Stimulated activated effector memory CD8-positive, alpha-beta T cell treated with anti-CD3 and anti-CD28 coated beads, Interleukin-12 subunit alpha, Interleukin-12 subunit beta, amount 100 ng/mL, for 72 hours (primary cell): Measurements from ENCODE around the gene MRPL32.

Source experiments
- ATAC-seq: fragments of 150-1000 bp; cut with Tn5 transposase; 2 replicates; pipeline ENCODE4 v1.10.0; 2021
- DNase-seq, 2 donors: peaks; one replicate each; pipeline ENCODE4 v3.0.0; 2021 to 2022; ENCODE audit warnings: low spot score in 2 of 2
- H3K27ac Mint-ChIP-seq: one replicate; pipeline ENCODE4 v1.8.0; 2022; ENCODE audit warnings: mild to moderate bottlenecking, mixed read lengths
- H3K36me3 Mint-ChIP-seq: one replicate; pipeline ENCODE4 v1.8.0; 2022; ENCODE audit warnings: mild to moderate bottlenecking, mixed read lengths
- H3K4me1 Mint-ChIP-seq: one replicate; pipeline ENCODE4 v1.8.0; 2022; ENCODE audit warnings: mixed read lengths
- H3K4me3 Mint-ChIP-seq: one replicate; pipeline ENCODE4 v1.8.0; 2022; ENCODE audit warnings: mild to moderate bottlenecking, mixed read lengths
- H3K9me3 Mint-ChIP-seq: one replicate; pipeline ENCODE4 v1.8.0; 2022; ENCODE audit warnings: mixed read lengths

MRPL32 gene

DNA sequence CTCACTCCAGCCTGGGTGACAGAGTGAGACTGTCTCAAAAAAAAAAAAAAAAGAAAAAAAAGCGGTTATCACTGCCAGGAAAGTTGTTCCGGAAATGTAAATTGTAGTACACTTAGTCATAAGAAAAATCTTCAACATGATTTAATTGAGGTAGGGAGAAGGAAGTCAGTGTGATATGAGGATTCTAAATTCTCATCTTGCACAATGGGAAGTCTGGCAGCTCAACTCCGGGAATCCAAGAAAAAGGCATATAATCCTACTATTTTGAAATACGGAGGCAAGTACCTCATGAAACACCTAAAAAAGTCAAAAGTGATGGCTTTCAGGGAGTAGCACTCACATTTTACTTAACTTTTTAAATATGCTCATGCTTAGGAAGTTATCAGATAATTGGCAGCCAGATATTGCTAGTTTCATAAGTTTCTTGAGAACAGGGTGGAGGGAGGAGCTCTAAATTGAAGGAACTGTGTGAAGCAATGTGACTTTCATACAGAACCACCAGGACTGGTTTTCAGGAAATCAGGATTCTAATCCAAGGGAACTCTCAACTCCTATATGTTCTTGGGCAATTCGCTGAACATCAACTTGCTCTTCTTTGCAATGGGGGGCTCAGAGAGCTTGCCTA is 17.6 kb upstream of the MRPL32 start:
- Mint-ChIP-seq H3K4me1 (peaks cover 36% of the 10 kb centered on the region), H3K9me3 (no peaks in the 10 kb centered on the region), H3K27ac (peak overlapping the region; percentile 61), H3K36me3 (peaks cover 56% of the 10 kb centered on the region), H3K4me3 (no peak overlapping the region)
- ATAC-seq: no peak
- DNase-seq: no peak

DNA sequence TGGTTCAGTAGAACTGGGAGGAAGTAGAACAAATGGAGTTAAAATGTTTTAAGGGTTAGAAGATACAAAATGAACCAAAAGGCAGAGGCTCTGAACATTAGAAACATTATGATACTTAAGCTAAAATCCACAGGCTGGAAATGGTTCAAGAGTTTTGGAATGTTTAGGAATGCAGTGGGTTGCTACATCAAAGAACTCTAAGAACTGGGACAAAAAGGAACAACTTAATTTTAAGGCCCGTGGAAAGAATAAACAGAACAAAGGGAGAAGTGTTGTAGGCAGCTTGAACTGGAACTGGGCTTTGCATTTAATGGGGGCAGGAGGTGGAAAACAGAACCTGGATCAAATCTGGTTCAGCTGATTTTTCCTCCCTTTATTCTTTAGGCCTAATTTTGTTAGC is 16.8 kb upstream of the MRPL32 start:
- peak overlapping the region; percentile 61 for H3K27ac Mint-ChIP-seq
- peaks cover 64% of the 10 kb centered on the region for H3K36me3 Mint-ChIP-seq
- H3K9me3 Mint-ChIP-seq: no peaks in the 10 kb centered on the region
- DNase-seq (no peak), ATAC-seq (no peak)
- H3K4me1 Mint-ChIP-seq: peaks cover 30% of the 10 kb centered on the region
- H3K4me3 Mint-ChIP-seq: no peak overlapping the region

DNA sequence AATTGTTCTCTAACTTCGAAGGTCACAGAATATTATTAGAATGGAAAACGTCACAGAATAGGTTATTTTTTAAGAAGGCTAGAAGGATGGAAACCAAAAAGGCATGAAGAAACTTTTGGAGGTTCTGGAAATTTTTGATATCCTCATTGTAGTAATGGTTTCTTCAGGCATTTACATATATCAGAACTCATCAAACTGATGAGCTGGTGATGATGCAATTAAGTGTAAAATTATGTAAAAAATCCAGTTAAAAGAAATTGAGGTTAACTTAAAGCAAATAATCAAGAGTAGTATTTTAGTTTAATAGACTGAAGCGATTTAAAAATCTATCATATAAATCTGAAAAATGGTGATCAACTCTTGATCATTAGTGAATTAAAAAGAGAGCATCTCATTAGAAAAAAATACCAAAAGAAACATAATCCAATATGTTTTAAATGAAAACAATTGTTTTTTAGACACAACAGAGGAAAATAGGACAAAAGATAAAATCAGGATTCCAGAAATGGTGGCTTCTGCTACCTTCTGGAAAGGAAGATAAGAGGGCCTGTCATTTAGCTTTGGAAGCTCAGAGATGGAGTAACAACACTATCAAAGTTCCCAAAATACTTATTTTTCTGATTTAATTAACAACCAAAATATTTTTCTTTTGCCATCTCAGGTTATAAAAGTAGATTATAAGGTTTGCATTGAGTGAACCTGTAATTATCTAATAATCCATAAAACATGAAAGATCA is 10.0 kb upstream of the MRPL32 start:
- Mint-ChIP-seq H3K4me1 (no peaks in the 10 kb centered on the region), H3K4me3 (no peak overlapping the region)

DNA sequence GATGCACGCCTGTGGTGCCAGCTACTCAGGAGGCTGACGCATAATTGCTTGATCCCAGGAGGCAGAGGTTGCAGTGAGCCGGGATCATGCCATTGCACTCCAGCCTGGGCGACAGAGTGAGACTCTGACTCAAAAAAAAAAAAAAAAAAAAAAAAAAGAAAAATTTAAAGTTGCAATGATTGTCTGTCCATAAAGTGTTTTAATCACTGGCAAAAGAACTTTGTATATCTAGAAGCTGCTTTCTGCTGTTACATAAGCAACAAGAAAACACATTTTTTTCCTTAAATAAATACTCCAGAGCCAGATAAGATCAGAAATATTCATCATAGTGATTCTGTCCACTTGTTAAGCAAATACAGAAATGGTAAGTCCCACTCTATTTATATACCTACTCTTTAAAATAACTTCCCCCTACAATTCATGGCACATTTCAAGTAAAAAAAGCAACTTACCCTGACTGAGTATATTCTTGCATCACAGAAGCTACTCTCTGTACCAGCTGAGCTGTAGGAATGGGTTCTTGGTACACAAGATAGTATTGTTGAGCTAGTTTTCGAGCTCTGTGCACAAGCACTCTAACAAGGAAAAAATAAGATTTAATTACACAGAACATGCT is 7.8 kb upstream of the MRPL32 start:
- Mint-ChIP-seq H3K9me3 (no peaks in the 10 kb centered on the region), H3K36me3 (peaks cover 96% of the 10 kb centered on the region), H3K4me3 (no peak overlapping the region), H3K27ac (peak overlapping the region; percentile 78), H3K4me1 (peaks cover 17% of the 10 kb centered on the region)
- ATAC-seq: no peak
- no peak for DNase-seq

More for the DNA sequence above, 10.0 kb upstream of the MRPL32 start:
- DNase-seq (no peak), ATAC-seq (no peak)
- Mint-ChIP-seq H3K36me3 (peaks cover 100% of the 10 kb centered on the region), H3K9me3 (no peaks in the 10 kb centered on the region), H3K27ac (no peak overlapping the region)

DNA sequence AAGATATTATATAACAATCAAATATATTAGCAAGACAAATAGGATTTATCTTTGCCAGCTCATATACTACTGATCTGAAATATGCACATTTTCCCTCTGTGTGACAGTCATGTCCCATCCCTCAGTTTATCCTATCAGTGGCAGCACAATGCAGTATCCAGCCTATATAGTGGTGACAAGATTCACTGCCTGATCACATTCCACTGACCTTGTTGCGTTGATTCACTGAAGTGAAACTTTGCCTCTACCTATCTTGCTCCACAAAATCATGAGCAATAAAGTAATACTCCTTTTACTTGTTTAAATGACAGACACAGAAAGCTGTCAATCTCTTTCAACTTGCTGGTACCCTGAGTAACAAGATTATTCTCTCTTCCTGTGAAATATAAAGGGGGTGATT is 6.5 kb upstream of the MRPL32 start:
- H3K36me3 Mint-ChIP-seq: peaks cover 94% of the 10 kb centered on the region
- DNase-seq (no peak), ATAC-seq (no peak)
- no peak overlapping the region for H3K4me3 Mint-ChIP-seq
- peaks cover 25% of the 10 kb centered on the region for H3K4me1 Mint-ChIP-seq
- H3K9me3 Mint-ChIP-seq: no peaks in the 10 kb centered on the region
- H3K27ac Mint-ChIP-seq: no peak overlapping the region

DNA sequence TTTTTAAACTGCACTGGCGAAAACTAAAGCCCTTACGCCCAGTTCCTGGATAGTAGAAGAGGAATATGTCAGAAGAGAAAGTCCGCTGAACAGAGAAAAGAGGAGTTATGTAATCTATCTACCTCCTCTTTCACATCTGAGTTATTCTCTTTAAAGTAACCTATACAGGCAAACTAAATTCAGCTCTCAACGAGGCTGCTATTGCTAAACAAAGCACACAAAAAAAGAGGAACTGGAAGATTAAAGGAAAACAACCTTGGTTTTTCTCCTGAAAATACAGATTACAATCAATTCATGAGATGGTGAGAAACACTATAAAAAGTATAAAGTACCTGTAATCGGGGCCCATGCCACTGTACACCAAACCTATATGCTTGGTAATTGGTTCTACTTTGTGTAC is 6.0 kb upstream of the MRPL32 start:
- Mint-ChIP-seq H3K9me3 (no peaks in the 10 kb centered on the region), H3K4me1 (peaks cover 25% of the 10 kb centered on the region), H3K36me3 (peaks cover 88% of the 10 kb centered on the region), H3K27ac (no peak overlapping the region), H3K4me3 (no peak overlapping the region)
- no peak for DNase-seq
- ATAC-seq: no peak

DNA sequence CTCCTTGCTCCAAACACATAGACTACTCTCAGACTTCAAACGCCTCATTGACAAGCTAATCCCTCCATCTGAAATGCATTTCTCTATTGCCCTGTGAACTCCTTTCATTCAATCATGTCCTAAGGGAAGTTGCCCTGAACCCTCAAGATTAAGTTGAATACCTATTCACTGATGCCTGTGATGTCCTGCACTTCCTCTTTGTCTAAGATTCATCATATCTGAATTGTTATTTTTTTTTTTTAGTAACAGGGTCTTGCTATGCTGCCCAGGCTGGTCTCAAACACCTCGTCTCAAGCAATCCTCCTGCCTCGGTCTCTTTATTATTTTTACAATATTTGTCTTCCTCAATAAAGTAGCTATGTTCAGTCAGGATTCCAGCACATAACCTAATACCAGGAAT is 3.4 kb upstream of the MRPL32 start:
- Mint-ChIP-seq H3K4me3 (peak overlapping the region; percentile 2), H3K36me3 (peaks cover 73% of the 10 kb centered on the region), H3K9me3 (no peaks in the 10 kb centered on the region), H3K27ac (no peak overlapping the region), H3K4me1 (peaks cover 29% of the 10 kb centered on the region)
- ATAC-seq (no peak), DNase-seq (no peak)

DNA sequence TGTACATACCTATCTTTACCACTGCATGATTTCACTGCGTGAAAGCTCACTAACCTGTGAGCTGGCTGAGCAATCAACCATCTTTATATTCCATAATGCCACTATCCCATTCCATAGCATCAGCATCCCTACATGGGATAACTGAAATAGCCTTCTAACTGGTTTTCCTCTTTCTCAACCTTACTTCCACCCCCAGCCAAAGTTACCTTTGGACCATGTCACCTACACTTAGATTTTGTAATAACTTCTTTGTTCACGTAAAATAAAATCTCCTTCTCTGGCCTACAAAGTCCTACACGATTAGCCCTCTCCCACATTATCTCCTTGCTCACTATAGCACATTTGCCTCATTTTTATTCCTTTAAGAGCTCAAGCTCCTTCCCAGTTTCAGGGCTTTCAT is 2.7 kb upstream of the MRPL32 start:
- Mint-ChIP-seq H3K27ac (peak overlapping the region; percentile 100), H3K4me3 (peak overlapping the region; percentile 95), H3K9me3 (no peaks in the 10 kb centered on the region), H3K36me3 (peaks cover 66% of the 10 kb centered on the region), H3K4me1 (peaks cover 36% of the 10 kb centered on the region)
- ATAC-seq: no peak
- DNase-seq: no peak

DNA sequence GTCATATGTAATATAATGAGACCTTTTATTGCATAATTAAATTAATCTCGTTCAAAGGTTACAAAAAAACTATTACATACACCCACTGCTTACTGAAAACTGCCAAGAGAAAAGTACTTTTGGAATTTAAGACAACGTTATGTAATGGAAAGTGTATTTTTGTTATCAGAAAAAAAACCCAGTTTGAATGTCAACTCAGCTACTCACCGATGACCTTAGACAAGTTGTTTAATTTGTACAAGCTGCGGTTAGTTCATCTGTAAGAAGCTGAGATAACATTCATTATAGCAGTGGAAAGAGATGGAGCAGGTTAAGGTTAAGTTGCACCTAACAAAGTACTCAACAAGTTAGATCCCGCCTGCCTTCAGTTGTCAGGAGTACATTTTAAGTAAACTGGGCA is 1.3 kb upstream of the MRPL32 start:
- peaks cover 37% of the 10 kb centered on the region for H3K4me1 Mint-ChIP-seq
- peaks cover 61% of the 10 kb centered on the region for H3K36me3 Mint-ChIP-seq
- peak overlapping the region; percentile 100 for H3K27ac Mint-ChIP-seq
- DNase-seq (no peak), ATAC-seq (no peak)
- H3K9me3 Mint-ChIP-seq: no peaks in the 10 kb centered on the region
- peak overlapping the region; percentile 95 for H3K4me3 Mint-ChIP-seq

DNA sequence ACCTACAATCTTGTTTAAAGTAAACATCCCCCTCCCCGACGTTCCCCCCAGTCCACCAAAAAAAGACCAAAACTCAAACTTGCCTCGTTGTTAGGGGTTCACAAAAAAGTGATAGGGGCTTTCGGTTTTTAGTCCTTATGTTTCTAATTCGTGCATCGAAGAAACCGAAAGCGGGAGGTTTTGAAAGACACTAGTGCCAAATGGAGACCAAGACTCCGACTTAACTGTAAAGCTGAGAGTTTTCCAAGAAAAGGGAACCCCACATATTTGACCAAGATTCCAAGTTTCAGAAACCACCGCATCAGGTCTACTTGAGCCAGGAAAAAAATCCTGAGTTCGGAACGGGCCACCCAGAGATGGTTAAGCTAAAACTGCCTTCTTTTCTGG is 736 bp upstream of the MRPL32 start:
- H3K36me3 Mint-ChIP-seq: peaks cover 61% of the 10 kb centered on the region
- ATAC-seq (no peak), DNase-seq (no peak)
- peak overlapping the region; percentile 100 for H3K27ac Mint-ChIP-seq
- no peaks in the 10 kb centered on the region for H3K9me3 Mint-ChIP-seq
- H3K4me1 Mint-ChIP-seq: peaks cover 37% of the 10 kb centered on the region
- peak overlapping the region; percentile 95 for H3K4me3 Mint-ChIP-seq

DNA sequence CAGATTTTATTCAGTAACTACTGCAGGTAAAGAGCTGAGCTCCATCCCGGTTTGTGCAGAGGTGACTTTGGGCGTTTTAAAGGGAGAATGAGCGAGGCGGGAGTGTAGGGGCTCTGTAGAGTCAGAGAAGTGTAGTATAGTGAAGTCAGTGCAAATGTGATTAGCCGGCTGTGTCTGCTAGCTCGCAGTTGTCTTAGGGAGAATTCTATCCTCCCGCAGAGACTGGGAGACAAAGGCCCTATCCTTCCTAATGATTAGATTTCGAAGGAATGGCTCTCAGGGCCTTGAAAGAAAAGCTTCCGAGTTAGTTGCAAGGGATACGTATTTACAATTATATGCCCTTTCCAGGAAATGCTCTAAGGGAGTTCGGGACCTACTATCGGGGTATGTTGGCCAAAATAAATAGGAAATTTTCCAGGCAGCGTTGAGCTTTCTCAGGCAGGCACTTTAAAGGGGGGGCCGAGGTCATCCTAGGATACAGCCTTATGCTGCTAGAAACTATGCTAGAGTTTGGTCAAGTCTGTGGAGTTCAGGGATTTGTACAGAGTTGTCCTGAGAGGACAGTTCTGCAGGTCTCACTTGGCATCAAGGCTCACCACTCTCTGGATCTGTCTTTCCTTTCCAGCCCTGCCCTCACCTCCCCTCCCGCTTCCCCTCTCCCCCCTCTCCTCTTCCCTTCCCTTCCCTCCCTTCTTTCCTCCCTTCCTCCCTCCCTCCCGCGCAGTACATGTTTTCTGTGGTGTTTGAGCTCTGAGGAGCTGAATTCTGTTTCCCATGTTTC is 825 bp downstream of the MRPL32 start:
- peak; percentile 19 for ATAC-seq
- Mint-ChIP-seq H3K9me3 (no peaks in the 10 kb centered on the region), H3K4me1 (peaks cover 36% of the 10 kb centered on the region), H3K4me3 (peak overlapping the region; percentile 95), H3K27ac (peak overlapping the region; percentile 100), H3K36me3 (peaks cover 61% of the 10 kb centered on the region)
- no peak for DNase-seq

DNA sequence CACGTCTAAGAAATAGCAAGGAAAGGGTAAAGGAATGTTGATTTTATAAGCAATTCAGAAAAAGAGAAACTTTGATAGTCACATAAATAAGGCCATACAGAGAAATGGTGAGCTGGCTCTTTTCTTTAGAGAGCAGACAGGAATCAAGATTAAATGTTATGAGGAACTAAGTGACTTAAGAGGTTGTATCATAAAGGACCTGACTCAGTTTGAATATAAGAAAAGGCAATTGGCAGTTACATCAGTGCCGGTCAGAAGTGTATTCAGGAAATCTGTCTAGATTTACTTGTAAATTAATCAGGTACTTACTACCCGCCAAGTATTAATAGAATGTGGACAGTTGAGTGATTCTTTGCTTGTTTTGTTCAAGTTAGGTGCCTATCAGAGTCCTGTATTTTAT is 2.1 kb downstream of the MRPL32 start:
- Mint-ChIP-seq H3K36me3 (peaks cover 65% of the 10 kb centered on the region), H3K4me3 (peak overlapping the region; percentile 95), H3K27ac (no peak overlapping the region), H3K9me3 (no peaks in the 10 kb centered on the region), H3K4me1 (peaks cover 26% of the 10 kb centered on the region)
- ATAC-seq (no peak), DNase-seq (no peak)

DNA sequence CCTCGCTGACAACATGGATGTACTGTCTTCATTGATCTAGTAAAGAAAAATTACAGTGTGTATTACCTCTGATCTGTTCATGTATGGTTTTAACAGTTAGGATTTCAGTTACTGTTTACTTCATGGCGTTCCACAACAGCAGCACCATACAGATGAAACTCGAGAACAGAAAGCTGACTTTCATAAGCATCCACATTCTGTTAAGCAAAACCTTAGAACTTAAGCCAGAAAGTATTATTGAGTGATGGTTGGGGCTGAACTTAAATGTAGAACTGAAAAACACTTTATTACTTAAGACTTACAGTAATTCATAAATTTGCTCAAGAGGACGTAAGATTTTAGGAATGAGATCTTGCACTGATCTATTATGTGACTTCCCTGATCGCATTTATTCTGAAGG is 3.7 kb downstream of the MRPL32 start:
- no peak overlapping the region for H3K4me3 Mint-ChIP-seq

DNA sequence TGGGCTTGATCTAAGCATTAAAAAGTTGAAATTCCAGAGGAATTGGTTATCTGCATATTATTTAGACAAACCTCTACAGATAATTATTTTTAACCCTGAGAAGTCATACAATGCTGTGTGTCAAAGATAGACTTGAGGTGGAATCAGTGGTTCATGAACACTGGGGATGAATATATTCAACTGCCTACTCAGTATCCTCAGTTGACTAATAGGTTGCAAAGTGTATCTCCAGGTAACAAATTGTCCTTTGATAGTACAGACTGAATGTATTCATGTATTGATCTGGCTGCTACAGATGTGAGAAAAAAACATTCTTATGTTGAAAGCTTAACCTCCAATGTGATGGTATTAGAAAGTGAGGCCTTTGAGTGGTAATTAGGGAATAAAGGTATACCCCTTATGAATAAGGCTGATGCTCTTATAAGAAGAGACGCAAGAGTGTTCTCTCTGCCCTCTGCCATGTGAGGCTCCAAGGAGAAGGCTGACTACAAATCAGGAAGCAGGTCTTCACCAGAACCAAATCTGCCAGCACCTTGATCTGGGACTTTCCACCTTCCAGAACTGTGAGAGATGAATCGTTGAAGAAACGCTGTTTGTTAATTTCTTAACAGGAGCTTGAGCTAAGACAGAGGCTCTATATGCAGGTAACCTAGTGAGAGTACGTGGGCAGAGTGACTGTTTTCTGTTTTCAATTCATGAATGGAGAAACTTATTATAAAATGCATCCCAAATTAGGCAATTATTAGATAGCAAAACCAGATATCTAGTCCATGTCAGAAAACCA is 7.5 kb downstream of the MRPL32 start:
- H3K36me3 Mint-ChIP-seq: peaks cover 52% of the 10 kb centered on the region
- no peak overlapping the region for H3K27ac Mint-ChIP-seq
- peaks cover 11% of the 10 kb centered on the region for H3K4me1 Mint-ChIP-seq
- no peak overlapping the region for H3K4me3 Mint-ChIP-seq
- DNase-seq (no peak), ATAC-seq (peak; percentile 74)
- H3K9me3 Mint-ChIP-seq: no peaks in the 10 kb centered on the region

More for the DNA sequence above, 3.7 kb downstream of the MRPL32 start:
- Mint-ChIP-seq H3K4me1 (peaks cover 23% of the 10 kb centered on the region), H3K36me3 (peaks cover 63% of the 10 kb centered on the region), H3K9me3 (no peaks in the 10 kb centered on the region), H3K27ac (peak overlapping the region; percentile 7)
- ATAC-seq (no peak), DNase-seq (no peak)
